ENCODE data around the gene DENND1A. TPM values are rescaled to one million over a fixed set of nuclear protein-coding genes. Genes with fewer than 3 reads are reported as not detected.

Gene DENND1A
- total RNA-seq, 4 donors from 2014 or later: 20.9 to 33.6 (median 23.7) TPM

GRCh38 chr9:123761905-123762605, 167.9 kb downstream of the DENND1A start:
- Histone ChIP-seq H3K4me1 (peaks cover 0 to 24% (median 6%) of the 10 kb centered on the region in 3 donors), H3K27me3 (no peaks in the 10 kb centered on the region), H3K4me3 (no peak overlapping the region), H3K36me3 (peaks cover 0 to 2% of the 10 kb centered on the region in 2 donors), H3K27ac (no peak overlapping the region), H3K9me3 (no peaks in the 10 kb centered on the region)
- no peak for ATAC-seq
- TF ChIP-seq EP300 (IDR thresholded peaks at IDR 0.05) (no peak), POLR2AphosphoS5 (IDR thresholded peaks at IDR 0.05) (no peak), POLR2A (IDR thresholded peaks at IDR 0.05) (no peak), CTCF (IDR thresholded peaks at IDR 0.05) (no peak)
- 67 to 88% methylated on average over 1 to 4 of the region's 4 CpGs for WGBS, 2 donors (ENCODE audit: low coverage in 1 of 2)

- peaks cover 0 to 20% (median 6%) of the 10 kb centered on the region in 3 donors for H3K4me1 ChIP-seq
- no peak overlapping the region for H3K27ac ChIP-seq
- H3K9me3 ChIP-seq: no peaks in the 10 kb centered on the region
- WGBS, 2 donors (ENCODE audit: low coverage in 1 of 2): 90% methylated on average over 1 of the region's 3 CpGs; no CpG with 5 or more reads in 1 of the 2 donors
- H3K4me3 ChIP-seq: no peak overlapping the region
- H3K36me3 ChIP-seq: peaks cover 0 to 14% of the 10 kb centered on the region in 2 donors
- no peak for ATAC-seq
- TF ChIP-seq POLR2A (IDR thresholded peaks at IDR 0.05) (no peak), EP300 (IDR thresholded peaks at IDR 0.05) (no peak), POLR2AphosphoS5 (IDR thresholded peaks at IDR 0.05) (no peak), CTCF (IDR thresholded peaks at IDR 0.05) (no peak)
- H3K27me3 ChIP-seq: no peaks in the 10 kb centered on the region
Observed at GRCh38 chr9:123757960-123758359, 172.0 kb downstream of the DENND1A start.

- H3K27me3 ChIP-seq: no peaks in the 10 kb centered on the region
- no peak for ATAC-seq
- 28 to 61% methylated on average over 6 of the region's 6 CpGs for WGBS, 2 donors (ENCODE audit: low coverage in 1 of 2)
- peaks cover 0 to 14% of the 10 kb centered on the region in 2 donors for H3K36me3 ChIP-seq
- no peak overlapping the region for H3K4me3 ChIP-seq
- H3K4me1 ChIP-seq: peaks cover 0 to 20% (median 6%) of the 10 kb centered on the region in 3 donors
- H3K9me3 ChIP-seq: no peaks in the 10 kb centered on the region
- no peak overlapping the region for H3K27ac ChIP-seq
- TF ChIP-seq POLR2AphosphoS5 (IDR thresholded peaks at IDR 0.05) (no peak), EP300 (IDR thresholded peaks at IDR 0.05) (no peak), CTCF (IDR thresholded peaks at IDR 0.05) (no peak), POLR2A (IDR thresholded peaks at IDR 0.05) (no peak)
Observed at GRCh38 chr9:123757547-123757946, 172.4 kb downstream of the DENND1A start.

GRCh38 chr9:123756484-123757106, 173.3 kb downstream of the DENND1A start:
- ATAC-seq: no peak

More at GRCh38 chr9:123756484-123757106, 173.3 kb downstream of the DENND1A start:
- 80 to 100% methylated on average over 1 to 2 of the region's 4 CpGs for WGBS, 2 donors (ENCODE audit: low coverage in 1 of 2)
- Histone ChIP-seq H3K27ac (no peak overlapping the region), H3K4me3 (no peak overlapping the region), H3K4me1 (peaks cover 0 to 11% (median 0%) of the 10 kb centered on the region in 3 donors), H3K27me3 (no peaks in the 10 kb centered on the region), H3K9me3 (no peaks in the 10 kb centered on the region), H3K36me3 (peaks cover 0 to 14% of the 10 kb centered on the region in 2 donors)
- TF ChIP-seq POLR2A (IDR thresholded peaks at IDR 0.05) (no peak), CTCF (IDR thresholded peaks at IDR 0.05) (no peak), EP300 (IDR thresholded peaks at IDR 0.05) (no peak), POLR2AphosphoS5 (IDR thresholded peaks at IDR 0.05) (no peak)
